ENCODE data around the gene KCNQ4.

KCNQ4 gene

DNA sequence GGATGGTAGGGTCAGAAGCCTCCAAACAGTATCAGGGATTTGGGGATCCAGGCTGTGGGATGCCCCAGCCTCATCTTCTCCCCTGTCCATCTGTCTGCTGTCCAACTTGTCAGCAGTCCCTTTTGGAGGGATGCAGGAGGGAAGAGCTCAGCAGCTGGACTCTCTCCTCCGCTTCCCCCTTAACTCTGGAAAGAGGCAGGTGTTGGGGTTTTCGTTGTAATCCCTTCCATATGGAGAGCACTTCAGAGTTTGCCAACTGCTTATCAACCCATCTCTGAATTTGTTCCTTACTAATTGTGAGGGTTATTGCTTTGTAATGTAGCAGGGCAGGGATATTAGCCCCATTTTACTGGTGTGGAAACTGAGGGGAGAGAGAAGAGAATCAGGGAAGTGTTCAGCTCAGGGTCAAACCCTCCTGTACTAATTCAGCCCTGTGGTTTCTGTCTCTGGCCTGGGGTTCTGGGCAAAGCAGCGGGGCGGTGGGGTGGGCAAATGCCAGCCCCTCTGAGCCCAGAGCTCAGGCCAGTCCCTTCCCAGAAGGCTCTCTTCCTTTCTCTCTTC, 75.3 kb downstream of the KCNQ4 start:
- no peak for DNase-seq (ENCODE audit: low read depth, low spot score)

DNA sequence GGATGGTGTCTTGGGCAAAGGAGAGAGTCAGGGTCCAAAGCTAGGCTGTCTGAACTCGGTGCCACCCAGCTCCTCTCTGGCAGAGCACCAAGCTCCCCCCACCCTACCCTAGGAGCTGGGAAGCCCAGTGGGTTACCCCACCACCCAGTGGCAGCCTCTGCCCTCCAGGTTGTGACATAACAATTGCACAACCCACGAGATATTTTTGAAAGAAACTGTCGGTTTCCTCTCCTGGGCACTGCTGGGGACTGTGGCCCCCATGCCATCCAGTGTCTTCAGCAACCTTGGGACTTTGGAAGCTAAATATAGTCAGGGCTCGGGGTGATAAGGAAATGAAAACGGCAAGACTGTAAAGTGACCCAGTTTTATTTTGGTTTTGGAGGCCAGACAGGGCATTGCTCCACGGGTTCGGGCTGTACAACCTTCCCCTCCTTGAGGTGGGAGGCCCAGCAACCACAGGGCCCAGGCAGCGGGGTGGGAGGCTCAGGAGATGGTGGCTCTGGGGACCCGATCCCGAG, 77.2 kb downstream of the KCNQ4 start:
- DNase-seq (ENCODE audit: low read depth, low spot score): no peak

DNA sequence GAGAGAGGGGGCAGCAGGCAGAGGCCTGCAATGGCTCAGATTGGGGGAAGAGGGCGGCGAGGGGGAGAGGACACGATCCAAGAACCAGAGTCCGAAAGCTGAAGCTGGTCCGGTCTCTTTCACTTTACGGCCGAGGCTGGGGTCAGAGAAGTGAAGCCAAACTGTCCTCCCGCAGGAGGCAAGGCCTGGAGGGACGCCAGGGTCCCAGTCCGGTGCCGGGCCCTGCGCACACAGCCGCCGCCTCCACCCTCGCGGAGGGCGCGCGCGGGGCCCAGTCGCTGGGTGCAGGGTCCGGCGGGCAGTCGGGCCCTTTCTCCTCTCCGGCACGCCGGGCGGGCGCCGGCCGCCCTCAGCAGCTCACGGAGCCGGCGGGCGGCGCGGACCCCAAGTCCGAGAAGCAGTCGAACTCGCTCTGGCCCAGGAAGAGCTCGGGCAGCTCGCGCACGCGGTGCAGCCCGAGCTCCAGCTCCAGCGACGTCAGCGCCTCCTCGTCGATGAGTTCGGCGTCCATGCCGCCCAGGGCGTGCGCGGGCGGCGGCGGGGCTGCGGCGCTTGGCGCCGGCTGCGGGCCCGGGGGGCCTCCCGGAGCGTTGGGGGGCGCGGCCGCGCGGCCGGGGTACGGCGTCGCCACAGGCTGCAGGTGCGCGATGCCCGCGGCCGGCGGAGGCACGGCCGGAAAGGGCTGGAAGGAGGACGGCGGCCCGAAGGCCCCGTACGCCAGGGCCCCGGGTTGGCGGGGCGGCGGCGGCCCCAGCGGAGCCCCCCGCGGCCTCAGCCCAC, 77.8 kb downstream of the KCNQ4 start:
- DNase-seq (ENCODE audit: low read depth, low spot score): no peak

DNA sequence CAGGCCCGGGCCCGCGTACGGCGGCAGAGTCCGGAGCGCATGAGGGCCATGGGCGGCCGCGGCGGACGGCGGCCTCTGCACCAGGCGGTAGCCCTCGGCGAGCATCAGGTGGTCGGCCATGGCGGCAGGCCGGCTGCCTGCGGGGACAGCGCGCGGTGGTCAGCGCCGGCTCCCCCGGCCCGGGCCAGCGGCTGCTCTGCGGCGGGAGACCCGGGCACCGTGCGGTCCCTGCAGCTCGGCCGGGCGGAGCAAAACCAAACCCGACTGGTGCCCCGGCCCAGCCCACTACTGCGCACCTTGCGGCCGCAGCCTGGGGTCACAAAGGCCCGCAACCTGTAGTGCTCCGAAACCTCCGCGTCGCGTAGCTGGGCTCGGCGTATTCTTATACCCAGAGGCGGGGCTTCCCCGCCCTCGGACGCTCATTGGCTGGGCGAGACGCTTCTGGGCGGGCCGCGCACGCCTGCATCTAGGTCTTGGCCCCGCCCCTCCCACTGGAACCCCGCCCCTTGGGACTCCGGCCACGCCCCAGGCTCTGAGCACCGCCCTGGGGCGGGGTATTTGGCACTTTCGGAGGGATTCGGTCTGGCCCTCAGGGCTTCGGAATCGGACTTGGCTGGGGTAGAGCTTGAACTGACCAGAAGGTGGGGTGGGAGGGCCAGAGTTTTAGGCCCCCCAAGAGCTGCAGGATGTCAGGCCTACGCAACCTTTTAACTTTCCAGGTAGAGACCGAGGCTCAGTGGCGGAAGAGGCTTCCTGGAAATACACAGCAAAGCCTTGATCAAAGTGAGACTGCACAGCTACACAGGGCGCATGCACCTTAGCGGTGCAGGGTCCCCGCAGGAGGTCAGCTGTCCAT, 78.6 kb downstream of the KCNQ4 start, which contains the start of gene CITED4:
Gene CITED4, minus strand, starts transcription at position 356 of the 856 bp plus-strand sequence. Its CDS starts 236 bp downstream, at position 120.
- peak; percentile 90 for DNase-seq (ENCODE audit: low read depth, low spot score)

DNA sequence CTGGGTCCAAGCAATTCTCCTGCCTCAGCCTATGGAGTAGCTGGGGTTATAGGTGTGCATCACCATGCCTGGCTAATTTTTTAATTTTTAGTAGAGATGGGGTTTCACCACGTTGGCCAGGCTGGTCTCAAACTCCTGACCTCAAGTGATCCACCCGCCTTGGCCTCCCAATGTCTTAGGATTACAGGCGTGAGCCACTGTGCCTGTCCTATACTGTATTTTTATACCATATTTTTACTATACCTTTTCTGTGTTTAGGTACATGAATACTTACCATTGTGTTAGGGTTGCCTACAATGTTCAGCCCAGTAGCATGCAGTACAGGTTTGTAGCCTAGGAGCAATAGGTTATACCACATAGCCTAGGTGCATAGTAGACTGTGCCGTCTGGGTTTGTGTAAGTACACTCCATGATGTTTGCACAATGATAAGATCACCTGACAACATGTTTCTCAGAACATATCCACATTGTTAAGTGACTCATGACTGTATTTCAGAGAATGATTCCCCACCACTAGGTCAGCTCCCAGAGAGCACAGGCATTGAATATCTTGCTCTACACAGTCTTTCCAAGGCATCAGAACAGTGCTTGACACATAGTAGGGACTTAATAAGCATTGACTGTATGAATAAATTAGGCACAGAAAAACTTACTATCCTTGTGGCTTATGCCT, 84.6 kb downstream of the KCNQ4 start:
- DNase-seq (ENCODE audit: low read depth, low spot score): no peak

DNA sequence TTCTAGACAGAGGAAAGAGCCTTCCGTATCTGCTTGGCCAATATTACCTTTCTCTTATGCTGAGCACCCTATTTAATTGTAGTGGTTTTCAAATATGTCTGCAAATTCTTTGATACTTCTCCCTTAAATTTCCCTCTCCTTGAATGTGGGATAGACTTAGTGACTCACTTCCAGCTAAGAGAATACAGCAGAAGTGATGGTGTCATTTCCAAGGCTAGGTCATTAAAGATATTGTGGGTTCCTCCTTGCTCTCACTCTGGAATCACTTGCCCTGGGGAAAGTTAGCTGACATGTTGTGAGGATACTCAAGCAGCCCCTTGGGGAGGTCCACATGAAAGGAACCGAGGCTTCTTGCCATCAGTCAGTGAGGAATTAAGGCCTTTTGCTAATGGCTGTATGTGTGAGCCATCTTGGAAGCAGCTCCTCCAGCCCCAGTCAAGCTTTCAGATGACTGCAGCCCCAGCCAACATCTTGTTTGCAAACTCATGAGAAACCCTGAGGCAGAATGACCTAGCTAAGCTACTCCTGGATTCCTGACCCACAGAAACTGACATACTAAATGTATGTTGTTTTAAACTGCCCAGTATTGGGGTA, 86.6 kb downstream of the KCNQ4 start:
- no peak for DNase-seq (ENCODE audit: low read depth, low spot score)

DNA sequence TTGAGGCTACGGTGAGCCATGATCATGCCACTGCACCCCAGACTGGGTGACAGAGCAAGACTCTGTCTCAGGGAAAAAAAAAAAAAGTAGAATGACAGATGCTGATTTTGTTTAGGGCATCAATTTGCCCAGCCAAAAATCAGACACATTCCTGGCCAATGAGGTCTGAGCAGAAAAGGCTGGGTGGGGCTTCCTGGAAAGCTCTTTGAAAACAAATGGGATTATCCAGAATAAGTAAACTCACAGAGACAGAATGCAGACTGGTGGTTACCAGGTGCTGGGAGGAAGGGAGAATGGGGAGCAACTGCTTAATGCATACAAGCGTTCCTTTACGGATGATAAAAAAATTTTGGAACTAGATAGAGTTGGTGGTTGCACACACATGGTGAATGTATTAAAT, 88.7 kb downstream of the KCNQ4 start:
- no peak for DNase-seq (ENCODE audit: low read depth, low spot score)

DNA sequence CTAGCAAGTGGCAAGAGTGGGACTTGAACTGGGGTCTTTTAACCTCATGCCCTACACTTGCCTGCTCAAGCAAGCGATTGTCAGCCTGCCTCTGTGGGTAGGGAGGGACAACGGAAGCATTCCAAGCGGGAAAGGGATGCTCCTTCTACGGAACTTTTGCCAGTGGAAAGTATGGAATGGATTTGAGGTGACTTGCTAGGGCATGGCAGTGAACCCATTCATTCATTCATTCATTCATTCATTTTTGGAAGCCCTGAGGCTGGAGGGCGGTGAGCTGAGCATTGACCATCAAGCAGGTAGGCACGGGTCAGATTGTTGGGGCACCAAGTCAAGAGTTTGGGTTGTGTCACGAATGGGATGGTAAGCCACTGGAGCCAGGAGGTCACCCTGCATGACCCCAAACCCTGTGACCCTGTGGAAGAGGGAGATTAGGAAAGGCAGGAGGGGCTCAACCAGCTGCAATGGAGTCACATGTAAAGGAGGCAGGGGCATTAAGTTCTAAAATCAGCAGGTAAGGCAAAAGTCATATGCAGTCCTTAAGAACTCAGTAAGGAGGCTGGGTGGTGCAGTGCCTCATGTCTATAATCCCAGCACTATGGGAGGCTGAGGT, 90.4 kb downstream of the KCNQ4 start:
- DNase-seq (ENCODE audit: low read depth, low spot score): no peak

DNA sequence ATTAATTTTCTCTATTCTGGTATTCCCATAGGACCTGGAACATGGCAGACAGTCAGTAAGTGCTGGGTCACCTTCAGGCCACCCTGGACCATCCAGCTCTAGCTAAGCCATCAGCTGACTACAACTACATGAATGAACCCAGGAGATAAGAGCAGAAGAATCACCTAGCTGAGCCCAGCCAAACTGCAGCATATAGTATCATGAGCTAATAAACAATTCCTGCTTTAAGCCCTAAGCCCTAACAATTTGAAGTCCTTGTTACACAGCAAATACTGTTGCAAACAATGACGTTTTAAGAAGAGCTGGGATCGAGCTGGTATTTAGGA, 92.8 kb downstream of the KCNQ4 start:
- no peak for DNase-seq (ENCODE audit: low read depth, low spot score)

DNA sequence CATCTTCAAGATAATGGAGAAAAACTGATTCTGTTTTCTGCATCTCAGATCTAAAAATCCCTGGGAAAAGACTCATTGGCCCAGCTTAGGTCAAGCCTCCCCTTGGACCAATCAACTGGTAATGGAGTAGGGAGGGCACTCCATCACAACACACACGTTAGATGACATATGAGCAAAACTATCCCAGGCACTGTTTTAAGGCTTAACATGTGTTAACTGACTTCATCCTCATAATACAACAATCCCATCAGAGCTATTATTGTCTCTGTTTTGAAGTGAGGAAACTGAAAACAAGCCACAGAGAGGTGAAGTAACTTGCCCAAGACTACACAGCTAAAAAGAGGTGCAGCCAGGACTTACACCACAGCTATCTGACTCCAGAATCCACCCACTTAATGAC, 93.3 kb downstream of the KCNQ4 start:
- DNase-seq (ENCODE audit: low read depth, low spot score): no peak

DNA sequence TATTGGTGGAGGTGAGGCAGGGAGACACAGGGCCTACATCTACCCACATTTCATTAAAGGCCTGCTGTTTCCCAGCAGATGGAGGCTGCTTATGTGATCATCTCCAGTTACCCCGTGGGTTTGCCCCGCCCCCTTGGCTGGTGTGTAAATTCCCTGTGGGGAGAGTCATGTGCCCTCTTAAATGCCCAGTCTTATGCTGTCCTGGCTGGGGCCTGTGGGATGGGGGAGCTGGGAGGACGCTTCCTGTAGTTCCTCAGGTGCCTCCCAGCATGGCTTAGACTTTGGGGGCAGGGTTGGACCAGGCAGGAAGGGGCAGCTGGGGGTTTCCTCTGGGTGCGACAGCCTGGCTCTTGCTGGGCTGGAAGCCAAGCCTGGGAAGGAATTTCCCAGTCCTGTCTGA, 94.1 kb downstream of the KCNQ4 start:
- no peak for DNase-seq (ENCODE audit: low read depth, low spot score)

DNA sequence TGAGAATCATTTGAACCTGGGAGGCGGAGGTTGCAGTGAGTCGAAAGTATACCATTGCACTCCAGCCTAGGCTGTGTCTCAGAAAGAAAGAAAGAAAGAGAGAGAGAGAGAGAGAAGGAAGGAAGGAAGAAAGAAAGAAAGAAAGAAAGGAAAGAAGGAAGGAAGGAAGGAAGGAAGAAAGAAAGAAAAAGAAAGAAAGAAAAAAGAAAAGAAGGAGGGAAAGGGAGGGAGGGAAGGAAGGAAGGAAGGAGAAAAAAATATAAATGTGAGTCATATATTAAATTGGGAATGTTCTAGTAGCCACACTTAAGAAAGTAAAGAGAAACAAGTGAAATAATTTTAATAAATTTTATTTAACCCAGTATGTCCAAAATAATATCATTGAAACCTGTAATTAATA, 95.3 kb downstream of the KCNQ4 start:
- no peak for DNase-seq (ENCODE audit: low read depth, low spot score)

DNA sequence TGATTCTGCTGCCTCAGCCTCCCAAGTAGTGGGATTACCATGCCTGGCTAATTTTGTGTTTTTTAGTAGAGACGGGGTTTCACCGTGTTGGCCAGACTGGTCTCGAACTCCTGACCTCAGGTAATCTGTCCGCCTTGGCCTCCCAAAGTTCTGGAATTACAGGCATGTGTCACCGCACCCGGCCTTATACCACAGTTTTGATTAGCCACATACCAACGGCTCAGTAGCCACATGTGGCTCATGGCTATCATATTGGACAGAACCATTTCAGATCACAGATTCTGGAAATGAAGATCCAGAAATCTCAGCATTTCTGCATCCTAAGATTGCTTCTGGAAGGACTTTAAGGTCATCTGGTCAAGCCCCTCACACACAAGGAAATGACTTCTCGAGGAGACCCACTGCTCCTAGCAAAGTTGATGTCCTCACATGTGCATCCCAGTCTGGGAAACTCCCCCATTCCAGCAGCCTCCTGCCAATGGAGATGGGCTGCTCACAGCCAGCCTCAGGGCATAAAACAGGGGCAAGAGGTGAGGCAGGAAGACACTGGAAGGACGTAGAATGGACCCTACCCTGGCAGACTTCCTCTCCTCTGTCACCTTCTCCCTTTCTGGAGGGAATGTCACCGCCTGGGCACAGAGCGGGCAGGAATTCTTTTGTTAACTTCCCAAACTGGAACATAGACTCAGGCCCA, 96.0 kb downstream of the KCNQ4 start:
- DNase-seq (ENCODE audit: low read depth, low spot score): no peak

DNA sequence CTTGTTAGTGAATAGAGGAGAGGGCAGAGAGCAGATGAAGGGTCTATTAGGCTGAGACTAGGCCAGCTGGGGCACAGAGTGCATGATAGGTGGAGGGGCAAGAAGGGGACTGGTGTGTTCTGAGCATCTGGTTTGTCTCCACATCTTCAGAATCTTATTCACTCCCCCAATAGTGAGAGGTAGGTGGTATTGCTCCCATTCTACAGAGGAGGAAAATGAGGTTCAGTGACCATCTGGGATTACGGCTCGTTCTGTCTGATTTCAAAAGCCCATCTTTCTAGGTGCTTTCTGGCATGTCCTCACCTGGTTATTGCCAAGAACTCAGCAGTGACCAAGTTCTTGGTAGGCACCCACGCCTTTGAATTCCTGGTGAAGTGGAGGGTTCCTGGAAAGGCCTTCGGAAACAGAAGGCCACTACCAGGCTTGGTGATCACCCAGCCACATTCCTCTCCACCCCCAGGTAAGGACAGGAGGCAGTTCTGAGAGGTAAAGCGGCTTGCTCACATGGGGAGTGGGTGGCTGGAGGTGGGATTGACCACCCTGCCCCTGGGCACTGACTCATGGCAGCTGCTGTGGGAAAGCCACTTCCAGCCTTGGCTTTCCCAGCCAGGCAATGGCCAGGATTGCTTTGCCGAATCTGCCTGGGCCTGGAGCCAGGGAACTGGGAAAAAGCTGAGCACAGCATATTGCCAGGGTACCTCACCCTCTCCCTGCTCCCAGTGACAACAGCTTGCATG, 97.4 kb downstream of the KCNQ4 start:
- DNase-seq (ENCODE audit: low read depth, low spot score): no peak

DNA sequence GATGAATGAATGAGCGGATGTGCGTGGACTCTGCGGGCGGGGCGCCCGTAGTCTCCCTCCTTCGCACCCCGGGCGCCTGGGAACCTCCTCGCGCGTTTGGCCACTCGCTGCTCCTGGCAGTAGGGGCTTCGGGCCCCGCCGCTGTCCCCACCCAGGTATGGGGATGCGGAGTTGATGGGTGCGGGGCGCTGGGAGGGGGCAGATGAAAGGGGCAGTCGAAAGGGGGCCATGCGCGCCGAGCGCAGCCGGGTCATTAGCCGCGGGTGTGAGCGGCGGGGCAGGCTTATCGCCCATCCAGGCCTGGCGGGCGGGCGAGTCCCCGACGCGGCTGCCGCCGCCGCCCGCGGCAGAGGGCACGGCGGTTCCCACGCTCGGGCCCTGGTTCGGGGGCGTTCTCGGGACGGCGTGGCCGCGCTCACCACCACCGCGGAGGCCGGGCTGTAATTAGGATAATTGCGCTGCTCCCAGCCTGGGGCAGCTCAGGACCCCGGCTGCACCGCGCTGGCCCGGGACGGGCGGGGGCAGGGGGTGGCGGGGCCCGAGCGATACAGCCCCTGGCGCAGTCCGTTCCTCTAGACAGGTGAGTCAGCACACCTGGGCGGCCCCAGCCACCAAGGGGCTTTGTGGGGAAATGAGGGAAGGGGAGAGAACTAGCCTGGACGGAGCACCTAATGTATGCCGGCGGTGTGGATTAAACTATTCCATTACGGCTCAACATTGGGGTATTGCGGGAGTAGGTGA, 100.6 kb downstream of the KCNQ4 start:
- no peak for DNase-seq (ENCODE audit: low read depth, low spot score)

DNA sequence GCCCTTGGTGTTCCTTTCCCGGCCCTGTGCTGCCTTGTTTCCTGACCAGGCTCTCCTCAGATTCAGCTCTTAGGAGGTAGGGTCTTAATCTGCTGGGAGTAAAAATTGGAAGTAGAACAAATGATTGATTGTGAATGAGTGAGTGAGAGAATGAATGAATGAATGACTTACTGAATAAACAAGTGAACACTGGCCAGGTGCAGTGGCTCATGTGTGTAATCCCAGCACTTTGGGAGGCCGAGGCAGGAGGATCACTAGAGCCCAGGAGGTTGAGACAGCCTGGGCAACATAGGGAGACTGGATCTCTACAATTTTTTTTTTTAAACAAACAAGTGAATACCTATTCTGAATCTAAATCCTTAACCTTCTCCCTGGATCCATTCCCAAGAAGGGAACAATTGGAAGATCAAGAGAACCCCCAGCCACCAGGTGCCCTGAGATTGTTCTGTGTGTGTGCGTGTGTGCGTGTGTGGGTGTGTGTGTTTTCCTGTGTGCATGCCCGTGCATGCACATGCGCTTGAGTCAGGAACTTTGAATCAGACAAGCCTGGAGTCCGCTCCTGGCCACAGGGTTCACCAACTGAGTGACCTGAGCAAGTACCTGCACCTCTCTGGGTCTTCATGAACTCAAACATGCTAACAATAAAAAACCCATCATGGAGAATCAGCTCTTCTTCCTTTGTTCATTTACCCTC, 102.9 kb downstream of the KCNQ4 start:
- no peak for DNase-seq (ENCODE audit: low read depth, low spot score)

DNA sequence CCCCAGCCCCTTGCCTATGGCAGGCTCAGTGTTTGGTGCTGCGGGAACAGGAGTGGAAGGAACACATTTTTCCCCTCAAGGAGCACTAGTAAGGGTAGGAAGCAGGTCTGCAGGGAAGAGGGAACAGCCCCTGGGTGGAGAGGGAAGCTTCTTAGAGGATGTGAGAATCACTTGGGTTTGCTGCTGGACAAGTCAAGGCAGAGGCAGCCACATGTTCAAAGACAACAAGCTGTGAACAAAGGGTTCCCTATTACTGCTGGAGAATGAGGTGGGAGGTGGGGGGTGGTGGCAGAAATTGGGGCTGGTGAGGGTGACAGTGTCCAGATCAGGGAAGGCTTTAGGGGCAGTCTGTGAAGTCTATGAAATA, 103.4 kb downstream of the KCNQ4 start:
- no peak for DNase-seq (ENCODE audit: low read depth, low spot score)

DNA sequence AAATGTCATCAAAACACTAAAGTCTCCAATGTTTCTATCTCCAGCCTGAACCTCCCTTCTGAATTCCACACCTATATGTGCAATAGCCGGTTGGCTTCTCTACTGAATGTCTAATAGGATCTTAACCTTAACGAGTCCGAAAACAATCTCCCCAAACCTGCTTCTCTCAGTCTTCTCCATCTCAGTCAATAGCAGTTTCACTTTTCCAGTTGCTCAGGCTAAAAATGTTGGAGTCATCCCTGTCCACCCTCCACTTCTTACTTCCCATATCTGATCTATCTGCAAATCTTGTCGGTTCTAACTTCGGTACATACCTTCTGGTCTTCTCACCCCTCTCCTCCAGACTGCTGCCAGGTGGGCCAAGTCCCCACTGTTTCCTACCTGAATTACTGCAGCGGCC, 104.1 kb downstream of the KCNQ4 start:
- no peak for DNase-seq (ENCODE audit: low read depth, low spot score)

All from iPS DF 19.7 (cell line).